Measurements from ENCODE around the gene MGAT3. TPM values are rescaled to one million over a fixed set of nuclear protein-coding genes. Genes with fewer than 3 reads are reported as not detected.
A peak's percentile ranks its signal among the peaks of the same experiment; 100 is the strongest.

Gene MGAT3
- total and polyA plus RNA-seq, 9 of the 15 experiments (the other 6 are each of a cell fraction or from before 2014, with no cell fraction given) = 0.10 to 11.5 (median 4.6) TPM

DNA sequence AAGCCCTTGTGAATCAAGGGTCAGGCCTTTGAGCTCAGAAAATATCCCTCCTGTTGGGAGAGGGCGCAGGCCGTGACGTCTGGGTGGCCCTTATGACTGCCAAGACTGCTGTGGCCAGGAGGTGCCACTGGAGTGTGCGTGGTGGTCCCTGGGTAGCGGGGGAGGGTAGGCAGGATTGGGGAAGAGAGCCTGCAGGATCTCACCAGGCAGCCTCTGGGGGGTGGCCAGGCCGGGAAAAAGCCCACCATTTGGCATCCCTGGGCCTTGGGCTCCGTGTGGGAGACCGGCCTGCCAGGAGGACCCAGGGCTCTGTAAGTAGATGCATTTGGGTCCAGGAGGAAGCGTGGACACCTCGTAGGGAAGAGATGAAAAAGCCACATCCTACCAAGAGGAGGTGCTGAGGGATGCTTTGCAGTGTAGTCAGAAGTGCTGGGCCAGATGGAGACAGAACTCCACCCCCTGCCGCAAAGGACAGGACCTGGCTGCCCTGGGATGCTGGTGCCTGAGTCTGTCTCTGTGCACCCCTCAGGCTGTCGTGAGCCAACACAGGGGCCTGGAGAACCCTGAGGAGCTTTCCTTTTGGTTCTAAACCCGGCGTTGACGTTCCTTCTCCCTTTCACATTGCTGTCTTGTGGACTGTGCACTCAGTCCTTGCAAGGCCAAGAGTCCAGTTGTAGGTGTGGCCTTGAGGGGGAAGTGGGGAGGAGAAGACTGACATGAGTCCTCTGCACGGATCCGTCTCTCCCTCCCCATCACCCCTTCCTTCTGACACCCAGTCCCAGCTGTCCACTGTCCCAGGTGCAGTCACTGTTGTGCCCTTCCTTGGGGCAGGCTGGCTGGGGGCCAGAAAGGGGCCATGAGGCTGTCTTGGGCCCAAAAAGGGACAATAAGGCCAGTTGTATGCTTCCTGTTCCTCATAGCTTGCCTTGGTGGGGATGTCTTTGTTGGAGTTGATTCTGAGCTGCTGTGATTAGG is 32.6 kb downstream of the MGAT3 start (continued):
- TF ChIP-seq ZNF668 (CRISPR knock-in tag; IDR thresholded peaks at IDR 0.05) (no peak), PHB (CRISPR knock-in tag; IDR thresholded peaks at IDR 0.05) (no peak), GATA2 (CRISPR knock-in tag; IDR thresholded peaks at IDR 0.05) (peak; percentile 3; the same call in 1 of the 2 replicates), TAF1 (IDR thresholded peaks at IDR 0.05; ENCODE audit: control insufficient read depth, extremely low read depth, insufficient read depth, low read length, severe bottlenecking) (no peak), NFIC (IDR thresholded peaks at IDR 0.05) (peak; percentile 79), MXD1 (CRISPR knock-in tag; IDR thresholded peaks at IDR 0.05; ENCODE audit: borderline replicate concordance, poor library complexity, severe bottlenecking) (no peak), RB1 (IDR thresholded peaks at IDR 0.05; ENCODE audit: low read depth) (no peak), NFATC3 (IDR thresholded peaks at IDR 0.05) (no peak), ZNF253 (CRISPR knock-in tag; conservative IDR thresholded peaks at IDR 0.05) (no peak), ZNF354B (CRISPR knock-in tag; IDR thresholded peaks at IDR 0.05) (no peak), ZNF695 (CRISPR knock-in tag; IDR thresholded peaks at IDR 0.05) (no peak), PURB (CRISPR knock-in tag; IDR thresholded peaks at IDR 0.05; ENCODE audit: low read depth) (no peak), SAFB2 (IDR thresholded peaks at IDR 0.05; ENCODE audit: borderline replicate concordance, low read depth, low read length, severe bottlenecking) (no peak), CBFB (CRISPR knock-in tag; IDR thresholded peaks at IDR 0.05) (0 out of 2 replicates have a peak, but pooled peaks have one; percentile 55), TCF3 (CRISPR knock-in tag; IDR thresholded peaks at IDR 0.05) (no peak), HCFC1 (IDR thresholded peaks at IDR 0.05; ENCODE audit: low read depth, low read length) (no peak), ZNF347 (CRISPR knock-in tag; IDR thresholded peaks at IDR 0.05; ENCODE audit: low read depth) (no peak), BCL6 (CRISPR knock-in tag; IDR thresholded peaks at IDR 0.05) (no peak)
- TF ChIP-seq, protein P1, sequence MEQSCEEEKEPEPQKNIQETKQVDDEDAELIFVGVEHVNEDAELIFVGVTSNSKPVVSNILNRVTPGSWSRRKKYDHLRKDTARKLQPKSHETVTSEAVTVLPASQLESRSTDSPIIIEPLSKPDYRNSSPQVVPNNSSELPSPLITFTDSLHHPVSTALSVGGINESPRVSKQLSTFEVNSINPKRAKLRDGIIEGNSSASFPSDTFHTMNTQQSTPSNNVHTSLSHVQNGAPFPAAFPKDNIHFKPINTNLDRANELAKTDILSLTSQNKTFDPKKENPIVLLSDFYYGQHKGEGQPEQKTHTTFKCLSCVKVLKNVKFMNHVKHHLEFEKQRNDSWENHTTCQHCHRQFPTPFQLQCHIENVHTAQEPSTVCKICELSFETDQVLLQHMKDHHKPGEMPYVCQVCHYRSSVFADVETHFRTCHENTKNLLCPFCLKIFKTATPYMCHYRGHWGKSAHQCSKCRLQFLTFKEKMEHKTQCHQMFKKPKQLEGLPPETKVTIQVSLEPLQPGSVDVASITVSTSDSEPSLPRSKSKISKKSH (CRISPR knock-in tag; IDR thresholded peaks at IDR 0.05) = no peak
- TF ChIP-seq, protein P2, sequence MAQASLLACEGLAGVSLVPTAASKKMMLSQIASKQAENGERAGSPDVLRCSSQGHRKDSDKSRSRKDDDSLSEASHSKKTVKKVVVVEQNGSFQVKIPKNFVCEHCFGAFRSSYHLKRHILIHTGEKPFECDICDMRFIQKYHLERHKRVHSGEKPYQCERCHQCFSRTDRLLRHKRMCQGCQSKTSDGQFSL (CRISPR knock-in tag; IDR thresholded peaks at IDR 0.05) = no peak
- TF ChIP-seq, protein P2 (tag; IDR thresholded peaks at IDR 0.05) = no peak
- TF ChIP-seq, protein P3, sequence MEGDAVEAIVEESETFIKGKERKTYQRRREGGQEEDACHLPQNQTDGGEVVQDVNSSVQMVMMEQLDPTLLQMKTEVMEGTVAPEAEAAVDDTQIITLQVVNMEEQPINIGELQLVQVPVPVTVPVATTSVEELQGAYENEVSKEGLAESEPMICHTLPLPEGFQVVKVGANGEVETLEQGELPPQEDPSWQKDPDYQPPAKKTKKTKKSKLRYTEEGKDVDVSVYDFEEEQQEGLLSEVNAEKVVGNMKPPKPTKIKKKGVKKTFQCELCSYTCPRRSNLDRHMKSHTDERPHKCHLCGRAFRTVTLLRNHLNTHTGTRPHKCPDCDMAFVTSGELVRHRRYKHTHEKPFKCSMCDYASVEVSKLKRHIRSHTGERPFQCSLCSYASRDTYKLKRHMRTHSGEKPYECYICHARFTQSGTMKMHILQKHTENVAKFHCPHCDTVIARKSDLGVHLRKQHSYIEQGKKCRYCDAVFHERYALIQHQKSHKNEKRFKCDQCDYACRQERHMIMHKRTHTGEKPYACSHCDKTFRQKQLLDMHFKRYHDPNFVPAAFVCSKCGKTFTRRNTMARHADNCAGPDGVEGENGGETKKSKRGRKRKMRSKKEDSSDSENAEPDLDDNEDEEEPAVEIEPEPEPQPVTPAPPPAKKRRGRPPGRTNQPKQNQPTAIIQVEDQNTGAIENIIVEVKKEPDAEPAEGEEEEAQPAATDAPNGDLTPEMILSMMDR (IDR thresholded peaks at IDR 0.05 in 2 of 3, conservative IDR thresholded peaks at IDR 0.05 in 1 of 3; ENCODE audit: insufficient read depth in 2 of 3, low read depth in 1 of 3, low read length in 3 of 3) = 0 out of 6 replicates have a peak, but pooled peaks of 1 of the 3 experiments have one; percentile 6
